WERI-Rb-1 (cell line): ENCODE results near the gene GAB2.
"Not testable (repeated sequence)": the region's sequence is repeated elsewhere in the genome, so short reads cannot be mapped to it uniquely, and the experiment has no call there.

Experiments
- DNase-seq: peaks from one replicate; pipeline ENCODE4 v3.0.0-alpha.2; 2020
- H3K27ac ChIP-seq: fragments of 250-450 bp; sonication (Bioruptor Pico); 2 replicates; pipeline ENCODE4 v1.5.1; 2020; ENCODE audit warnings: mild to moderate bottlenecking, moderate library complexity
- H3K27me3 ChIP-seq: fragments of 250-450 bp; sonication (Bioruptor Pico); 2 replicates; pipeline ENCODE4 v1.5.1; 2021; ENCODE audit warnings: mild to moderate bottlenecking, low read depth, moderate library complexity; ENCODE audit not compliant: insufficient read depth, severe bottlenecking
- H3K36me3 ChIP-seq: fragments of 250-450 bp; sonication (Bioruptor Pico); 2 replicates; pipeline ENCODE4 v1.5.1; 2020; ENCODE audit warnings: mild to moderate bottlenecking, moderate library complexity
- H3K4me3 ChIP-seq: 2 replicates; pipeline ENCODE4 v1.5.1; 2011; ENCODE audit warnings: low read depth, mild to moderate bottlenecking, control low read depth, low read length
- H3K9me3 ChIP-seq: fragments of 250-450 bp; sonication (Bioruptor Pico); 2 replicates; pipeline ENCODE4 v1.5.1; 2021; ENCODE audit warnings: mild to moderate bottlenecking, moderate library complexity; ENCODE audit not compliant: severe bottlenecking
- TF ChIP-seq, protein P1 (sequence below): IDR thresholded peaks from 2 replicates; pipeline ENCODE4 v1.5.1; 2011; ENCODE audit warnings: low read depth, mild to moderate bottlenecking, control low read depth, inconsistent platforms, low read length

The GAB2 gene

GRCh38 chr11:78300108-78300839 lies 117.3 kb downstream of the GAB2 start:
- no peak overlapping the region for H3K4me3 ChIP-seq
- DNase-seq = no peak
- H3K27me3 ChIP-seq = no peaks in the 10 kb centered on the region
- no peaks in the 10 kb centered on the region for H3K36me3 ChIP-seq
- H3K9me3 ChIP-seq = no peaks in the 10 kb centered on the region
- TF ChIP-seq, protein P1, sequence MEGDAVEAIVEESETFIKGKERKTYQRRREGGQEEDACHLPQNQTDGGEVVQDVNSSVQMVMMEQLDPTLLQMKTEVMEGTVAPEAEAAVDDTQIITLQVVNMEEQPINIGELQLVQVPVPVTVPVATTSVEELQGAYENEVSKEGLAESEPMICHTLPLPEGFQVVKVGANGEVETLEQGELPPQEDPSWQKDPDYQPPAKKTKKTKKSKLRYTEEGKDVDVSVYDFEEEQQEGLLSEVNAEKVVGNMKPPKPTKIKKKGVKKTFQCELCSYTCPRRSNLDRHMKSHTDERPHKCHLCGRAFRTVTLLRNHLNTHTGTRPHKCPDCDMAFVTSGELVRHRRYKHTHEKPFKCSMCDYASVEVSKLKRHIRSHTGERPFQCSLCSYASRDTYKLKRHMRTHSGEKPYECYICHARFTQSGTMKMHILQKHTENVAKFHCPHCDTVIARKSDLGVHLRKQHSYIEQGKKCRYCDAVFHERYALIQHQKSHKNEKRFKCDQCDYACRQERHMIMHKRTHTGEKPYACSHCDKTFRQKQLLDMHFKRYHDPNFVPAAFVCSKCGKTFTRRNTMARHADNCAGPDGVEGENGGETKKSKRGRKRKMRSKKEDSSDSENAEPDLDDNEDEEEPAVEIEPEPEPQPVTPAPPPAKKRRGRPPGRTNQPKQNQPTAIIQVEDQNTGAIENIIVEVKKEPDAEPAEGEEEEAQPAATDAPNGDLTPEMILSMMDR = no peak
- H3K27ac ChIP-seq = no peak overlapping the region

DNA sequence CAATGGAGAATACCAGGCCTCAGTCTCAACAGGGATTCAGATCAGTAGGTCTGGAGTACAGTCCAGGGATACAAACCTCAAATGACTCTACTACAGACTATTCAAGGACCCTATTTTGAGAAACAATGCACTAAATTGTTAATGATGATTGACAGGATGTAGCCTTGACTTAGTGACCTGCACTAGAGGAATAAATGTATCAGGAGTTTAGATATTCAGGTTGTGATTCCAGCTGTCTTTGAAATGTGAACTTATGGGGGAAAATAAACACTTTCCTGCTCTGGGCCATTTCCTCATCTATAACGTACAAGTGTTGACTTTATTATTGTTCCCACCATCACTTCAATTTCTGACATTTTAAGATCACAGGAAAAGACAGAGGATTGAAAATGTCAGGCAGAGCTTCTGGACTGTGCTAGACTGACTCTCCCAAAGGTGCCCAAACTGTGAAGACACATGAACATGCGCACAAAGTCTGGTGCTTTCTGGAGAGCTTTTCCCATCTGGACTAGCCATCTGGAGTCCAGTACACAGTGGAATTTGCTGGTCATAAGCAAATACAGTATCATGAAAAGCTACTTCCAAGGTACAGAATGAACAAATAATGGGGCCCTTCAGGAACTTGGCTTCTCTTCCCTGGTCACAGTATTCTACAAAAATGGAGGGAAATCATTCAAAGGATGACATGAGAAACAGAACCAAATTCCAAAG lies 118.5 kb downstream of the GAB2 start:
- no peaks in the 10 kb centered on the region for H3K36me3 ChIP-seq
- DNase-seq = no peak
- TF ChIP-seq, protein P1 = no peak
- peaks cover 2% of the 10 kb centered on the region for H3K9me3 ChIP-seq
- no peak overlapping the region for H3K4me3 ChIP-seq
- H3K27me3 ChIP-seq = no peaks in the 10 kb centered on the region
- no peak overlapping the region for H3K27ac ChIP-seq

GRCh38 chr11:78298291-78298771 lies 119.3 kb downstream of the GAB2 start:
- Histone ChIP-seq H3K27me3 (no peaks in the 10 kb centered on the region), H3K27ac (no peak overlapping the region), H3K9me3 (peaks cover 4% of the 10 kb centered on the region), H3K4me3 (no peak overlapping the region), H3K36me3 (no peaks in the 10 kb centered on the region)
- DNase-seq = no peak
- TF ChIP-seq, protein P1 = no peak

- Histone ChIP-seq H3K9me3 (peaks cover 4% of the 10 kb centered on the region), H3K27me3 (no peaks in the 10 kb centered on the region), H3K36me3 (no peaks in the 10 kb centered on the region), H3K4me3 (no peak overlapping the region), H3K27ac (peak overlapping the region; percentile 65)
- DNase-seq = peak; percentile 55
- TF ChIP-seq, protein P1 = no peak
Measured at GRCh38 chr11:78295991-78296930, 121.4 kb downstream of the GAB2 start.

GRCh38 chr11:78295347-78295746 lies 122.3 kb downstream of the GAB2 start:
- Histone ChIP-seq H3K27ac (no peak overlapping the region; the same call in 1 of the 2 replicates), H3K27me3 (no peaks in the 10 kb centered on the region), H3K9me3 (peaks cover 4% of the 10 kb centered on the region), H3K4me3 (no peak overlapping the region), H3K36me3 (no peaks in the 10 kb centered on the region)
- no peak for DNase-seq
- TF ChIP-seq, protein P1 = no peak

GRCh38 chr11:78294100-78294499 lies 123.5 kb downstream of the GAB2 start:
- H3K4me3 ChIP-seq, H3K27ac ChIP-seq, H3K9me3 ChIP-seq, H3K36me3 ChIP-seq, H3K27me3 ChIP-seq, DNase-seq: not testable (repeated sequence)
